ENCODE results near the gene ATP8A1. TPM values are rescaled to one million over a fixed set of nuclear protein-coding genes. Genes with fewer than 3 reads are reported as not detected.
"Not testable (repeated sequence)": the region's sequence is repeated elsewhere in the genome, so short reads cannot be mapped to it uniquely, and the experiment has no call there.

ATP8A1 gene
- total RNA-seq, 2 donors from 2014 or later, result 17.9 to 18.7 TPM

GRCh38 chr4:42702895-42703294, 46.0 kb upstream of the ATP8A1 start:
- Histone ChIP-seq H3K36me3 (ENCODE audit: control insufficient read depth, insufficient read depth, low read length) (no peaks in the 10 kb centered on the region), H3K9ac (ENCODE audit: extremely low read depth, low read length, poor library complexity, severe bottlenecking) (no peak overlapping the region), H3K27me3 (ENCODE audit: control insufficient read depth, insufficient read depth, low read length, poor library complexity, severe bottlenecking) (no peaks in the 10 kb centered on the region), H3K9me3 (ENCODE audit: control insufficient read depth, low read length) (no peaks in the 10 kb centered on the region), H3K27ac (ENCODE audit: low read depth, low read length) (no peak overlapping the region), H3K4me3 (ENCODE audit: low read length) (no peak overlapping the region), H3K4me1 (ENCODE audit: control insufficient read depth, insufficient read depth, low read length) (no peaks in the 10 kb centered on the region)
- peaks cover 4% of the 10 kb centered on the region for H3K27me3 Mint-ChIP-seq (ENCODE audit: insufficient read depth)
- H3K4me1 Mint-ChIP-seq, result no peaks in the 10 kb centered on the region
- TF ChIP-seq CTCF (conservative IDR thresholded peaks at IDR 0.05), result no peak
- peaks cover 25% of the 10 kb centered on the region for H3K9me3 Mint-ChIP-seq
- H3K27ac Mint-ChIP-seq, result no peak overlapping the region
- 96% methylated on average over 2 of the region's 3 CpGs; no CpG with 5 or more reads in 1 of the 2 experiments for WGBS, 2 experiments (ENCODE audit: insufficient coverage in 1 of 2, insufficient read length in 1 of 2)
- H3K4me3 Mint-ChIP-seq, result no peak overlapping the region
- no peak for DNase-seq
- peaks cover 2% of the 10 kb centered on the region for H3K36me3 Mint-ChIP-seq (ENCODE audit: low read depth)

GRCh38 chr4:42701780-42702179, 44.9 kb upstream of the ATP8A1 start:
- H3K4me3 ChIP-seq (ENCODE audit: low read length); H3K4me1 ChIP-seq (ENCODE audit: control insufficient read depth, insufficient read depth, low read length); H3K4me3 Mint-ChIP-seq; H3K36me3 Mint-ChIP-seq (ENCODE audit: low read depth); H3K9ac ChIP-seq (ENCODE audit: extremely low read depth, low read length, poor library complexity, severe bottlenecking); H3K36me3 ChIP-seq (ENCODE audit: control insufficient read depth, insufficient read depth, low read length); H3K4me1 Mint-ChIP-seq; H3K27me3 ChIP-seq (ENCODE audit: control insufficient read depth, insufficient read depth, low read length, poor library complexity, severe bottlenecking); H3K9me3 ChIP-seq (ENCODE audit: control insufficient read depth, low read length); DNase-seq; H3K27ac ChIP-seq (ENCODE audit: low read depth, low read length); H3K27me3 Mint-ChIP-seq (ENCODE audit: insufficient read depth); H3K27ac Mint-ChIP-seq: not testable (repeated sequence)
- peaks cover 28% of the 10 kb centered on the region for H3K9me3 Mint-ChIP-seq
- WGBS, 2 experiments (ENCODE audit: insufficient coverage in 1 of 2, insufficient read length in 1 of 2), result 95 to 100% methylated on average over 2 to 7 of the region's 7 CpGs

- H3K27ac Mint-ChIP-seq, result no peak overlapping the region
- Histone ChIP-seq H3K9ac (ENCODE audit: extremely low read depth, low read length, poor library complexity, severe bottlenecking) (no peak overlapping the region), H3K9me3 (ENCODE audit: control insufficient read depth, low read length) (no peaks in the 10 kb centered on the region), H3K27me3 (ENCODE audit: control insufficient read depth, insufficient read depth, low read length, poor library complexity, severe bottlenecking) (no peaks in the 10 kb centered on the region), H3K4me3 (ENCODE audit: low read length) (no peak overlapping the region), H3K36me3 (ENCODE audit: control insufficient read depth, insufficient read depth, low read length) (no peaks in the 10 kb centered on the region), H3K4me1 (ENCODE audit: control insufficient read depth, insufficient read depth, low read length) (no peaks in the 10 kb centered on the region), H3K27ac (ENCODE audit: low read depth, low read length) (no peak overlapping the region)
- H3K9me3 Mint-ChIP-seq, result no peaks in the 10 kb centered on the region
- H3K4me3 Mint-ChIP-seq, result no peak overlapping the region
- H3K4me1 Mint-ChIP-seq, result no peaks in the 10 kb centered on the region
- no peak for DNase-seq
- H3K27me3 Mint-ChIP-seq (ENCODE audit: insufficient read depth), result no peaks in the 10 kb centered on the region
- no peak for TF ChIP-seq CTCF (conservative IDR thresholded peaks at IDR 0.05)
- WGBS, 2 experiments (ENCODE audit: insufficient coverage in 1 of 2, insufficient read length in 1 of 2), result 0% methylated on average over 1 of the region's 1 CpG; no CpG with 5 or more reads in 1 of the 2 experiments
- no peaks in the 10 kb centered on the region for H3K36me3 Mint-ChIP-seq (ENCODE audit: low read depth)
Measured at GRCh38 chr4:42690537-42690936, 33.6 kb upstream of the ATP8A1 start.

GRCh38 chr4:42683393-42683792, 26.5 kb upstream of the ATP8A1 start:
- Mint-ChIP-seq H3K4me3 (no peak overlapping the region), H3K27ac (no peak overlapping the region), H3K27me3 (ENCODE audit: insufficient read depth) (no peaks in the 10 kb centered on the region), H3K9me3 (no peaks in the 10 kb centered on the region), H3K36me3 (ENCODE audit: low read depth) (no peaks in the 10 kb centered on the region), H3K4me1 (no peaks in the 10 kb centered on the region)
- no peak overlapping the region for H3K27ac ChIP-seq (ENCODE audit: low read depth, low read length)
- TF ChIP-seq CTCF (conservative IDR thresholded peaks at IDR 0.05), result no peak
- H3K9me3 ChIP-seq (ENCODE audit: control insufficient read depth, low read length), result no peaks in the 10 kb centered on the region
- H3K27me3 ChIP-seq (ENCODE audit: control insufficient read depth, insufficient read depth, low read length, poor library complexity, severe bottlenecking), result no peaks in the 10 kb centered on the region
- no peaks in the 10 kb centered on the region for H3K4me1 ChIP-seq (ENCODE audit: control insufficient read depth, insufficient read depth, low read length)
- DNase-seq, result no peak
- H3K36me3 ChIP-seq (ENCODE audit: control insufficient read depth, insufficient read depth, low read length), result no peaks in the 10 kb centered on the region
- no peak overlapping the region for H3K9ac ChIP-seq (ENCODE audit: extremely low read depth, low read length, poor library complexity, severe bottlenecking)
- H3K4me3 ChIP-seq (ENCODE audit: low read length), result no peak overlapping the region

All from endodermal cell (in vitro differentiated cells).